Left ventricle myocardium superior (tissue), 1 donor: ENCODE results near the gene AHR. TPM values are rescaled to one million over a fixed set of nuclear protein-coding genes. Genes with fewer than 3 reads are reported as not detected.
"Not testable (repeated sequence)": the region's sequence is repeated elsewhere in the genome, so short reads cannot be mapped to it uniquely, and the experiment has no call there.

Source experiments
- ATAC-seq: fragments of 200-7000 bp; cut with Tn5 transposase; one replicate; pipeline ENCODE4 v1.9.1; 2020; ENCODE audit warnings: mild to moderate bottlenecking, moderate library complexity
- DNase-seq: peaks from one replicate; pipeline ENCODE4 v3.0.0-alpha.2; 2020
- intact Hi-C: fragments of 100-400 bp; cut with micrococcal nuclease; formaldehyde crosslinking; loops from one replicate; pipeline ENCODE4 v1.11.0; 2022
- total RNA-seq: library from RNA; stranded (reverse); fragmentation: NEBNext Ultra II Directional; extraction: Animal tissue kit (Norgen Biotek cat#: 25700); gene quantifications from one replicate; pipeline ENCODE4 v1.2.1, GENCODE V29; 2021
- donor health status: DM: no; HTN: yes; CAD: no; lungs with severe emphysema.

Gene AHR
- total RNA-seq, 1 donor from 2014 or later: 37.9 TPM

DNA sequence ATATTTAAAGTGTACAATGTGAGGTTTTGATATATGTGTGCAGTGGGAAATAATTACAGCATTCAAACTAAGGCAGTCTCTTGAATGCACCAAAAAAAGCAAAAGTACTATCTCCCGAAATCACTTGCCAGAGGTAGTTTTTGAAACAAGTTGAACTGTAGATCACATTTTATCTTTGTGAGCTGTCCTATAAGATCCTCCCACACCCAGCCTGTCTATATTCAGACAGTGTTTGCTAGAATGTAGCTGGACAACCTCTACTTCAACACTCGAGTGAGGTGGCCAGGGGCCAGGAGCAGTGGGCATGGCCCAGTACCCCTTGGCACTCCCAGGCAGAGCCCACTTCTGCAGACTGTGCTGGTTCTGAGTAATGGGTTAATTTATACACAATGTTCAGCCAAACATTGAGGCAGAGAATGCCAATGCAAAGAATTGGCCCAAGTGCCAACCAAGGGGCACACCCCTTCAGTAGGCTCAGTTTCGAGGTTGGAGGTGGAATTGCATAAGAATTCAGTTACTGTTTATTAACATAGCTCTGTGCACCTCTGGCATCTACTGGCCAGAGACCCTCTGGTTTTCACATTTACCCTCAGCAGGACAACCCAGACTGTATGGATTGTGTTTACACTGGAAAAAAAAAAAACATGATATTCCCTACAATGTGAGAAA is 70.5 kb downstream of the AHR start:
- intact Hi-C loops: no loop called here
- ATAC-seq (no peak), DNase-seq (no peak)

DNA sequence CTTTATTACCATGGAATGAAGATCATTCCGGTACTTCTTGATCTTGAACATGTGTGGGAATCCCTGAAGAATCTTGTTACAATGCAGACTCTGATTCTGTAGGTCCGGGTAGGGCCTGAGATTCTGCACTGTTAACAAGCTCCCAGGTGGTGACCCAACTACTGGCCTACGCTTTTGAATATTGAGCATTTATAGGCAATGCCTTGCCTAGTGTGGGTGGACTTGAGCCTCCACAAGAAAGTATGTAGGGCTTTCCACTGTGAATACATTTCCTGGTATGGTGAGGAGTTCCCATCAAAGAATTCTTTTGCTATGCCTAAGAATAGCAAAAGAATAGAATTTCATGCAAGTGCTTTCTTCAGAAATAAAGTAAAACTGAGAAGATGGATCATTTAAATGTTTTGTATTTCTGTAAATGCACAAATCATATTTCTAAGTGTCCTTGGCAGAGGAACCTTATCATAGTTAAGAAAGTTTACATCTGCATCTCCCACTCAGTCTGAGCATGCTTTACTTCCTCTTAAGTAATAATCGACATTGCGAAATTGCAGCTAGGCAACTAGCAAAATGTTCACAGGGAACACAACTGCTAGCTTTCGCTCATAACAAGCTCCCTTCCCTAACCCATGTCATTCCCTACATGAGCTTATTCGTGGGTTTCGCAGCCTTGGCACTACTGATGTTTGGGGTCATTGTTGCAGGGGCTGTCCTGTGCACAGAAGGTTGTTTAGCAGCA is 71.4 kb downstream of the AHR start:
- intact Hi-C loops: no loop called here
- DNase-seq (no peak), ATAC-seq (peak; percentile 90)

DNA sequence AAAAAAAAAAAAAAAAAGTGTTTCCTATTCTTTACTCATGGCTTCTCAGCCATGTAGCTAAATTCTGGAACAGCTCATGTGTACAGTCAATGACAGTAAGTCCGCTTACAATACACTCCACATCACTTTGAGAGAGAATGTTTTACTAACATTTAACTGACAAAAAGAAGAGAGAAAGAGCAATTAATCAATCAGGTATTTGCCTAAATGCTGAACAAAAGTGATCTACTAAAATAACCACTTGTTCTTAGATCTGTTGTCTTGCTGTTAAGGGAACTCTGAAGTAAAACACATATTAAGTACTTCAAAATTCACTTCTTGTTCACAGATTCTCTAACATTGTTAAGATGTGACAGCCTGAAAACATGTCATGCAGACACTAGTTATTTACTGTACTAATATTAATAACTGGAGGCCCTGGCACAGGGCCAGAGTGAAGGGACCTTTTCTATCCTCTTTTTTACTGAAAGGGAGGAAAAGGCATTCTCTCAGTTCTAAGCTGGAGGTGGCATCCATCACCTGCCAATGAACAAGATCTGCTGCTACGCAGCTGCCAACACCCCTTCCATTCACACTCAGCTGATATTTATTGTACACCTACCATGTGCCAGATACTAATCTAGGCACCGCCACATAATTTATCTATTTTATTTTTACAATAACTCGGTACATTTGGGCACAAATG is 72.6 kb downstream of the AHR start:
- intact Hi-C loops: no loop called here
- DNase-seq: no peak
- ATAC-seq: no peak

DNA sequence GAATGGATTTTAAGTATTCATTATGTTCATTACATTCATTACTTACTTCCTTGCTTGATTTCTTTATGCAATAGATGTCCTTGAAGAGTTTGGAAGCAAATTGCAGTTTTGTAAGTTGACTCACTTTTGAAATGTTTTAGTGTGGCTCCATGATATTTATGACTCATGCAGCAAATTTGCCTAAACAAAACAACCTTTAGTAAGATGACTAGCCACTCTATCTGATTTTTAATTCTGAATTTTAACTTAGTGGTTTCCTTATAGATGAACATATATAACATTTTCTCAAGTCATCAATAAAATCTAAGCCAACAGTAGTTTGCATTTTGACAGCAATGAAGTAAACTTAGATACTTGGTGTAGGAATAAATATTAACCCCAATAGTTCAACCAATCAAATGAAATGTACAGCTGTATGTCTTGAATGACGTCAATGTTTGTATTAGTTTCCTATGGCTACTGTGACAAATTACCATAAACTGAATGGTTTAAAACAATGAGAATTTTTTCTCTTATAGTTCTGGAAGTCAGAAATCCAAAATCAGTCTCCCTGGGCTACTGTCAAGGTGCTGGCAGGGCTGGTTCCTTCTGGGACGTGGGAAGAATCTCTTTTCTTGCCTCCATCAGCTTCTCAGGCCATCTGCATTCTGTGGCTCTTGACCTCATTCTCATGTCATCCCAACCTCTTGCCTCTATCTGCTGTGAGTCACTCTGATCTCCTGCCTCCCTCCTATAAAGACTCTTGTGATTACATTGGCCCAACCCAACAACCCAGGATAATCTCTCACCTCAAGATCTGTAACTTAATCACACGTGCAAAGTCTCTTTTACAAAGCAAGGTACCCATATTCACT is 73.4 kb downstream of the AHR start:
- intact Hi-C loops: no loop called here
- peak; percentile 39 for ATAC-seq
- DNase-seq: no peak

DNA sequence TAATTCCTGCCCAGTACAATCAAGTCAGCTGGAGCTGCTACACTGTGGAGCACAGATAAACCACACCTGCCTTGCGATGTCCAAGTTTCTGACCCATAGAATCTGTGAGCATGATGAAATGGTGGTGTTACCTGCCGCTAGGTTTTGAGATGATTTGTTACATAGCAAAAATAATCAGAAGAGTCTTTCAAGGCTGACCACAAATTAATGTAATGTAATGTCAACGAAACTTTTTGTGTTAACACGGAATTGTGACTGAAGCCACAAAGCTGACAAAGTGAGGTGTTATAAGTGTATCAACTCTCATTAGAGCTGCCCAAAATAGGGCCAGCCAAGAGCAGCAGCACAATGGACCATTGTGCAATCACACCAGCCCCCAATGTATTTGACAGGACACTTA is 75.7 kb downstream of the AHR start:
- ATAC-seq: no peak
- intact Hi-C loops: no loop called here
- no peak for DNase-seq

DNA sequence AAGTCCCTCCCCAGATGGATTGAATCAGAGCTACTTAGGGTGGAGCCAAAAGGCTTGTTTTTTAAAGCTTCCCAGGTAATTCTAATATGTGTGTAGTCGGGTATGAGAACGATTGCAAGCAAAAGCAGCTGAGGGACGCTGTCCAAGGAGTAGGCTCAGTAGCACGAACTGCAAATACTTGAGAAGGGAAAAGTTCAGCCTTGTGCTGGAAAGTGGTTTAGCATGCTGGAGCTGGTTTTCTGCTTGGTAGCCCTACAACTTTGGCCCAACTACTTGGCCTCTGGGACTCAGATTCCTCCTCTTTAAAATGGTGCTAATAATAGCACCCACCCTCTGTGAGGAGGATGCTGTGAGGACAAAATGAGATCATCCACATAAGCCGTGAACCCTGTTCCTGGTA is 76.2 kb downstream of the AHR start:
- intact Hi-C loops: no loop called here
- DNase-seq (no peak), ATAC-seq (no peak)

DNA sequence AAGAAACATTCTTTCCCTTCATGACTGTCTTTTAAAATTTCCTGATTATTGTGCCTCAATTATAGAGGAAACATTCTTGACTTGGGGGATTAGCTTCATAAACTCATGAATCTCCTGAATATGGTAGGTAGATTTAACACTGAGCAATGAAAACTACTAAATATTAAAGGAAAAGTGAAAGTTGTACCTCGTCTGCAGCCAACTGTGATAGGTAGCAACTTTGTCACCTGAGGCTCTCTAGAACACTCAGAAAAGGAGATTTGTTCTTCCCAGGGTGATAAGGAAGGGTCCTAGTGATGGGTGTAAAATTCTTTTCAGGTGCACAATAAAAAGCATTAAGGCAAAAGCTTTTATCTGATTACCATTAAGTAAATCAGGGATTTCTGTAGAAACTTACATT is 78.1 kb downstream of the AHR start:
- no peak for ATAC-seq
- intact Hi-C loops: no loop called here

DNA sequence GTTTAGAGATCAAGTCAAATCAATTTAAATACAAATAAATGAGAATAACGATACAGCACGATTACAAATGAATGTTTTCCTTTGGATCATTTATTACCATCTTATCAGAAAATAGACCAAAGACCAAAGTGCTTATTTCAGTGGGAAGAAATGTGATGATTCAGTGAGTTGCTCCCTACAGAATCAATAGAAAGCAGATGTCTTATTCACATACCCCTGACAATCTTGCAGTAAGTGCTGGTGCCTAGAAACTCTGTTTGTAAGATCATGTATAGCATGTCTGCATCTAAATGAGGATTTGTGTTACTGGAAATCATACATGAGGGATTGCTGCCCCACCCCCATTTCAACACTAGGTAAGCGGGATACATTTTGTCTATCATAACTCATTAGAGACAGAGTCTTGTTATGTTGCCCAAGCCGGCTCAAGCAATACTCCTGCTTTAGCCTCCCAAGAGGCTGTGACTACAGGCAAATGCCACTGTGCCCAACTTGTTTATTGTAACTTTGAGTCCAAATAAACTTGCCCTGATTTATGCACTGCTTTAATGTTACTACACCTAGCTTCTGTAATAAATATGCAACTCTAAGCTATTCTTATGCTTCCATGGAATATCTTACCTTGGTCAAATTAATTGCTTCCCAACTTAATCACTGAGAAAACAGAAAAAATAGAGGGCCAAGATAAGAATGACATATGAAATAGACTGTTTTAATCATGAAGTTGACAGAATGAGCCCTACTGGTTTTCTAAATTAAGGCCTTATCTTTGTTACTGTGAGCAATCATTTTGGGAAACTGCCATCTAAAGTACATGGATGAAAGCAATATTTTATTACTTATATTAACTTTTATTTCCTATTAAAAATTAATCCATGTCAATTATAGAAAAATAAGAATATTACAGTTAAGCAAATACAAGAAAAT is 82.5 kb downstream of the AHR start:
- DNase-seq (no peak), ATAC-seq (no peak)
- intact Hi-C loops: no loop called here

More for the DNA sequence above, 78.1 kb downstream of the AHR start:
- DNase-seq: no peak

DNA sequence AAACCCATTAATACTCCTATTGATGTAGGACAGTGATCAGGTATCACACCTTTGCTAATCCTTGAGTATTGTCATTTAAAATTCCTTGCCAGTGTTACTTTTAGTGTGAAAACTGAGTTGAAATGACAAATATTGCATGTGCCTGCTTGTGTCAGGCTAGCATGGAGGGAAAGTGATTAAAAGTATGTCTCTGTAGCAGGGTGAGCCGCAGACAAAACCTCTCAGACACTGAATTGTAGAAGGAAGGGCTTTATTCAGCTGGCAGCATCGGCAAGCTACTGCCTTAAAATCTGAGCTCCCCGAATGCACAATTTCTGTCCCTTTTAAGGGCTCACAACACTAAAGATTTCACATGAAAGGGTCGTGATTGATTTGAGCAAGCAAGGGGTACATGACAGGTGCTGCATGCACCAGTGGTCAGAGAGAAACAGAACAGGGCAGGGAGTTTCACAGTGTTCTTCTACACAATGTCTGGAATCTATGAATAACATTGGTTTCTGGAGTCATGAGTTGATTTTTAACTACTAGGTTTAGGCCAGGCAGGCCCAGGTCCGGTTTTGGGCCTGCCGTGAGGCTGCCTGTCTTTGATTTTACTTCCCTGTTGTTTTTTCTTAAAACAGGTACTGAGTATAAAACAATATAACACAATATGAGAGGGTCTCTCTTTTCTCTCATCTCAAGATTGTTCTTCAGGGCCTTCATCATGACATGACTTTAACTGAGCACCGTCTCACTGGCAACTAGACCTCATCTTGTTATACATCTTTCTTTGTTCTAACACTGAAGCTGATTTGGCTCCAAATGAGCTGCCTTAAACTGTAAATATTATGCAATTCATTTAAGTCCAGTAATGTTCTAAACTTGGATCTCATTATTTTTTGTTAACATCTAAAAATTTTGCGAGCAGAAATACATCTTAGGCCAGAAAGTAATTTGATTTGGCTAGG is 84.2 kb downstream of the AHR start:
- ATAC-seq, intact Hi-C loops, DNase-seq: not testable (repeated sequence)

DNA sequence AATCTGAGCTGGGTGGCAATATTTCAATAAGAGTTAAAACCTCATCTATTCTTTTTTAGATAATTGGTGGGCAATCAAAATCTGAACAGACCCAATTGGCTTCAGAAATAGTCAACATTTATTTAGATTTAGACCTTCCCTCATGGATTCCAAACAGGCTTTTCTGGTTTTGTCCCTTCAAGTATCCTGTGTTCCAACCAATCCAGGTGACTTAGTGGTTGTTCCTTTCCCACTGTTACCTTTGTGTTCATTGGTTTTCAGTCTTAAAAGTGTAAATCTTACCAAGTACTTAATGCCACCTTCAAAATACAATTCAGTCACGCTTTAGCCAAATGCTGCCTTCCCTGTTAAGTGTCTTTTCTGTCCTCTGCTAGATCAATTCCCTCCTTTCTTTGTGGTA is 85.9 kb downstream of the AHR start:
- DNase-seq (no peak), ATAC-seq (no peak)
- intact Hi-C loops: no loop called here

DNA sequence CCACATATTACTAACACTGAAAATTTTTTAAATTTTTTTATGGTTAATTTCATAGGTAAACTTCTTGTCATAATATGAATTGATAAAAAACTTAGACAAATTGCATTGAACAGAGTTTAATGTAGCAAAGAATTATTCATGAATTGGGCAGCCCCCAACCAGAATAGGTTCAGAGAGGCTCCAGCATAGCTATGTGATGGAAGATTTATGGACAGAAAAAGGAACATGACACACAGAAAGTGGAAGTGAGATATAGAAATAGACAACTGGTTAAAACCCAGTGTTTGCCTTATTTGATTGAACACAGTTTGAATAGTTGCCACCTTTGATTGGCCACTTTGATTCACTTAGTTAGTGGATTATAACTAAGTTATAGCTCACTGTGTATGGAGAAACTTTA is 87.2 kb downstream of the AHR start:
- intact Hi-C loops: no loop called here
- no peak for DNase-seq
- ATAC-seq: no peak

DNA sequence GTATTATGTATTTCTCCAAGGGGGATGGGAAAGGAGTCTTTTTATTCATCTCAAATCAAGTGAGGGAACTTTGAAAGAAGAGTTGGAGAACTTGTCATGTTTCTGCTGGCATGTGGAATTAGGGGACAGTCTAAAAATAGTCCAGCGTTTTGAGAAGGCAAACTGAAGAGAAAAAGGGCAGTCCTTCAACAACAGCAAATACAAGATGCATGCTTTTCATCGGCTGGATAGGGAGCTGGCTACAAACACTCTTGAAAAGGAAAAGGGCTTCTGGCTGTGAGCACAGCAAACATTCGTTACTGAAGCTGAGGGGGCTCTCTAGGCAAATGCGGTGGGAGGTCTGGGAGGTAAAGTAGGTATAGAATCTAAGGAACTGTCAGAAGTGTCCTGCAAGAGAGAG is 91.9 kb downstream of the AHR start:
- intact Hi-C loops: no loop called here
- DNase-seq: no peak
- ATAC-seq: no peak

DNA sequence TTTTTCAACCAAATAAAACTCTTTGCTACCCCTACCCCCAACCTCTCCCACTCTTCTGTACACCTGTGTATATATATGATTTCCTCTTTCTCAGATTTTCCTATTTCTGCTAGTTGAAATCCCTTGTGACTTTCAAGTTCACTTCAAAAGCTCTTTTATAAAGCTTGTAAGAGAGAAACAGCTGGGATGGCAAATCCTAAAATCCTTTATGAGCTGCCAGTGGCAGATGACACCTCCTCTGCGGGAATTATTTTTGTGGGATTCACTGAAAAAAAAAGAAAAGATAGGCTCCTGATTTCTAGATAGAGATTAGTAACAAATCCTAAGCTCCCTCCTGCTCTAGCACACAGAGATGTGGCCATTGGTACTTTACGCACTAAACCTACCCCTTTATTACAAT is 92.9 kb downstream of the AHR start:
- intact Hi-C loops: no loop called here
- no peak for ATAC-seq
- DNase-seq: no peak

DNA sequence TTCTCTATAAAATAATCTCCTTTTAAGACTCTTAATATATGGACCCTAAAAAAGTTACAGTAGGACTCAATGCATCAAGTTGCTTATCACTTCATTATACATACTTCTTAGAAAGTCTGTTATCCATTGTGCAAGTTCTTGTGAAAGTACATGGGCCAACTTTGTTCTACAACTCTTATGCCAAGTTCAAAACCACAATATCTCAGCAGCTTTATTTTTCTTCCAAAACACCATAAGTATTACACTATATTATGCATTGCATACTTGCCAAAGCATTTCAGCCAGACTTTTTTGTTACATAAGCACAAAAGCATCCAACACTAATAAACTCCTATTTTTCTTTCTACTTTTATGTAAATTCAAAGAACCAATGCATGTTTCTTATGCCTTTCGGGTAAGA is 94.4 kb downstream of the AHR start:
- ATAC-seq (no peak), DNase-seq (no peak)
- intact Hi-C loops: no loop called here

DNA sequence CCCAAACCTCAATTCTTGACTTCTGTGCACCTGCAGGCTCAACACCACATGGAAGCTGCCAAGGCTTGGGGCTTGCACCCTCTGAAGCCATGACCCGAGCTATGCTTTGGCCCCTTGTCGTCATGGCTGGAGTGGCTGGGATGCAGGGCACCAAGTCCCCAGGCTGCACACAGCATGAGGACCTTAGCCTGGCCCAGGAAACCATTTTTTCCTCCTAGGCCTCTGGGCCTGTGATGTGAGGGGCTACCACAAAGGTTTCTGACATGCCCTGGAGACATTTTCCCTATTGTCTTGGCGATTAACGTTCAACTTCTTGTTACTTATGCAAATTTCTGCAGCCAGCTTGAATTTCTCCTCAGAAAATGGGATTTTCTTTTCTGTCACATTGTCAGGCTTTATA is 96.1 kb downstream of the AHR start:
- DNase-seq, intact Hi-C loops, ATAC-seq: not testable (repeated sequence)
